Heart left ventricle (tissue), 13 donors: Measurements from ENCODE around the gene EXOC2.

ENCODE experiments used
- CTCF ChIP-seq, 12 donors: fragments of 200-600 bp; sonication (generic) in 4 of 12; IDR thresholded peaks; one replicate each; pipeline versions ENCODE4 v1.5.0 to v1.8.0; 2018 to 2022; ENCODE audit warnings: antibody characterized with exemption in 12 of 12, mild to moderate bottlenecking in 5 of 12
- POLR2A ChIP-seq, 2 donors: fragments of 450-650 bp; IDR thresholded peaks; one replicate each; pipeline ENCODE4 v1.6.1; 2017; ENCODE audit warnings: antibody characterized with exemption in 2 of 2, mild to moderate bottlenecking in 2 of 2, moderate library complexity in 2 of 2
- donor health status: ischemic (EF 13 %, LVEDD 7.1; RV severe dilation, severe dysfunction).
- donor health status: DM: no; HTN: yes; CAD: no.
- donor health status: DM: no; HTN: no; CAD: no.
- donor health status: ischemic (EF 25% LVEDD 6.9; RV normal size, moderate dysfunction).
- donor health status: ischemic (EF 25% LVEDD 5.7; RV mildly dilated, moderate dysfunction).
- donor health status: ischemic (EF 35%, LVEDD 5.7; RV mildly dilated, moderate dysfunction).
- donor health status: nonischemic (EF 11% LVEDD 7.7; RV severe dilation, severe dysfunction).
- donor health status: DM: yes; HTN: yes; CAD: no.
- donor health status: PGD.
- donor health status: ischemic (EF 29% LVEDD 5.4; RV normal size, mild dysfunction).
- donor health status: nonischemic (EF 23%, LVEDD 6.1; RV moderate dilation, normal function).

- TF ChIP-seq POLR2A (IDR thresholded peaks at IDR 0.05) (no peak), CTCF (IDR thresholded peaks at IDR 0.05) (no peak)
Measured at GRCh38 chr6:633611-634010, 59.3 kb downstream of the EXOC2 start.
